COLO668 (cell line): ENCODE measurements around the gene ELK3.

Experiments
- DNase-seq: peaks from one replicate; lab custom pipeline; 2025; ENCODE audit not compliant: unreplicated experiment; lab: John Stamatoyannopoulos, UW

Gene ELK3

DNA sequence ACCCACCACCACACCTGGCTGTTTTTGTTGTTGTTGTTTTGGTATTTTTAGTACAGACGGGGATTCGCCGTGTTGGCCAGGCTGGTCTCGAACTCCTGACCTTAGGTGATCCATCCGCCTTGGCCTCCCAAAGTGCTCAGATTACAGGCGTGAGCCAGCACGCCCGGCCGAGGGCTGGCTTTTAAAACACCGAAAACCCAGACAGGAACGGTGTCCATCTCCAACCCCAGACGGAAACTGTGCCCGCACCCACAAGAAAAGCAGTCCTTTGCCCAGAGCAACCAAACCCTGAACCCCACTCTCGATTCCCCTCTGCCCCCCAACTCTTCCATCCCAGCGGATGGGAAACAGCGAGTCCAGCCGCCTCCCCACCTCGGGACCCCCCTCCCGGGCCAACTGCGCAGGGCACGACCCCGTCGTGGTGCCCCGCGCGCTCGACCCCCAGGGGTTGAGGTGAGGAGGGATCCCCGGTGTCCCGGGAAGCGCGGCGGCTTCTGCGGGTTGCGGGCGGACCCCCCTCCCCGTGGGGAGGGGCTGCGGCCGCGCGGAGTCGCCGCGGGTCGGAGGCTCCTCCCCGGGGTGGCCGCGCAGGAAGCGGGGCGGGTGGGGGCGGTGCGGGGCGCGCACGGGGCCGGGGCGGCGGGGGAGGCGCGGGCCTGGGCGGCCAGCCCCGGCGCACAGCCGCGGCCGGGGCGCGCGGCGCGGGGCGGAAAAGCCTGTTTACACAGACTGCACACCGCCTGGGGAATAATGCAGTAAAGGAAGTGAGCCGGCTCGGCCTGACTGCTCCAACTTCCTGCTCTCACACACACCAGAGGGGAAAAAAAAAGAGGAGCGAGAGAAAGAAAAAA lies at the start of gene ELK3:
TSS of gene ELK3 (plus strand) at position 651 of the 851 bp plus-strand sequence.
- peak; percentile 84 for DNase-seq

GRCh38 chr12:96146747-96147146 lies 47.4 kb upstream of the ELK3 start:
- DNase-seq, result no peak

- no peak for DNase-seq
Measured at GRCh38 chr12:96150442-96150841, 43.7 kb upstream of the ELK3 start.

DNA sequence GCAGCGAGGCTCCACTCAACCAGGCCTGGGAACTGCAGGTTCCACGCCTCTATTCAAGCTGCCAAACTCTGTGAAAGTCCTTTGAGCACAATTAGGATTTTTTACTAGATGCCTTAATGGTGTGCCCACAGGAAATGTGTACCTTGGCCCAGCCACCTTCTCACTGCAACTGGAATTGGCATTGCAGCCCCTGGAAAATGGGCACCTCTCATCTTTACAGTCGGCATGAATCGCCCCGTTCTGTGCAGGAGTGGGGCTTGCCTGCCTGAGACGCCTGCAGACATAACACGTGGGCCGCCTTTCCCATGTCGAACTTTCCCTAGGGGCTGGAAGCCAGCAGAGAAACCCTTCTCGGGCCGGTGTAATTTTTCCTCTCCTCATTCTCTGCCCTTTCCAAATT lies 42.0 kb upstream of the ELK3 start:
- no peak for DNase-seq

DNA sequence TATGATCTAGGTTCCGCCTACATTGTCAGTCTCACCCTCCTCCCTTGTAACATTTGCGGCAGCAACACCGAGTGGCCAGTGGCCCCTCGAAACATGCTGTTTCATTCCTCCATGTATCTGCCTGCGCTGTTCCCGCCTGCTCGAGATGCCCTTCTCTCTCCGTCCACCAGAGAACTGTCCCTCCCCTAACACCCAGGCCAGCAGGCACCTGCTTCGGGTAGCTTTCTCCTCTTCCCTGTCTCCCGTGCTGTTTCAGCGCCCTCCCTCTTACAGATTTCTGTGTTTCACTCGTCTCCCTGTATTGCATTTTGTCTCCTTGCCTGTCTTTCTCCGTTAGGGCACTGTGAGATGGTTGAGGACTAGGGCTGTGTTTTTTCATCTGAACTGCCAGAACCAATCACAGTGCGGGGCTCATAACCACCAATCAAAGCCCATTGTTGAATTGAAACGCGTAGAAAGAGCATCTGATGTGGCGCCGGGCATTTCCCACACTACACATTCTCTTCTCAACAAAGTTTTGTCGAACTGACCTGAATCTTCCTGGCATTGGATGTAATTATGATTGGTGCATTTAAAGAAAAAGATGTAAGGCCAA lies 40.9 kb upstream of the ELK3 start:
- no peak for DNase-seq

- DNase-seq, result no peak
Measured at GRCh38 chr12:96155181-96155580, 39.0 kb upstream of the ELK3 start.

DNA sequence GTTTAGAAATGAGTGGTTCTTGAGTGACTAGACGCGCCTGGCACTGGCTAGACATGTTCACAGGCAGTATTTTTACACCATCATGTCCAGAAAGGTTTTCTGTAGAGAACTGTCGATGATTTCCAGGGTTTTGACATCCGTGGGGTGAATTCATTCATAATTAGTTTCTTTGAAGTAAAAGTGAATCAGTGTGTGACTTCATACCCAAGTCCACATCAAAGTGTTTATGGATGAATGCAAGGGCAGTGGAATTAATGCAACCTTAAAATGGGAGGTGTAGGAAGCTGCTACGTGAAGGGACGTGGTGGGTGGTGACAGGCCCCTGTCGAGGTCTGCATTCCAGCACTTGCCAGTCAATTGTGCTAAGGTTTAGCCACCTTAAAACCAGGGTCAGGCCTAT lies 38.4 kb upstream of the ELK3 start:
- DNase-seq, result no peak

- no peak for DNase-seq
Measured at GRCh38 chr12:96156211-96156610, 38.0 kb upstream of the ELK3 start.

- DNase-seq, result no peak
Measured at GRCh38 chr12:96157427-96157826, 36.7 kb upstream of the ELK3 start.

DNA sequence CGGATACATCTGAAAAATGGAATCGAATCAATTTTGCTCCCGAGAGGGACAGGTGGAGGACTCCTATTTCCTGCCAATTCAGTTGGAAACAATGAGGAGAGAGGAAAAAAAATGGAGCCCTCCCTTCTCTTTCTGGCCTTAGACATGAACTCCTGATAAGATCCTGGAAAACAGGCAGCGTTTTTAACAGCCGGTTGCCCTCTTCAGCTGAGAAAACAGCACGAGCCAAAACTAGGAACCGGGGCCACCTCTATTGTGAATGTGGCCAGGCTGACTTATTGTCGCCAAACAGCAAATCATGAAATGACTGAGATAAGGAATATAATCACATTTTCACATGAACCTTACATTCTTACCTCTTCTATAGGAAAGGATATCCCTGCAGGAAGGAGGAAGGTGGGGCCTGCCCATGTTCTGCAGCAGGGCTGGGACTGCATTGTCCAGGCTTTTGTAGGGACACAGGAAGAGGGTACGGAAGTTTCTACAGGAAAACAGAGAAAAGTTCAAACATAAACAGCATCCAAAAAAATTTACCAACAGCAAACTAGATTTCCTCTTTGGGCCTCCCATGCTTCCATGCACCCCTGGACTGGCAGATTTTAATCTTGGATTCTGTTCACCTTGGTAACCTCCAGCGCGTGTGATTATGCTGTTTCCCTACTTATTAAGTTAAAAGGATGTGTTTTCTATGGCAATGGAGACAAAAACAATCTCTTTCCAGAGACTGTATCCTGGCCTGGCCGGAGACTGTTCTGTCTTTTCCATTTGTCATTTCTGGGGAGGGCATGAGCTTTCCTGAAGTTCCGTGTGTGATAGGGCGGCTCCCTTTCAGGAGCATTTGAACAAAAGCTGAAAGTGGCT lies 29.0 kb upstream of the ELK3 start:
- no peak for DNase-seq

DNA sequence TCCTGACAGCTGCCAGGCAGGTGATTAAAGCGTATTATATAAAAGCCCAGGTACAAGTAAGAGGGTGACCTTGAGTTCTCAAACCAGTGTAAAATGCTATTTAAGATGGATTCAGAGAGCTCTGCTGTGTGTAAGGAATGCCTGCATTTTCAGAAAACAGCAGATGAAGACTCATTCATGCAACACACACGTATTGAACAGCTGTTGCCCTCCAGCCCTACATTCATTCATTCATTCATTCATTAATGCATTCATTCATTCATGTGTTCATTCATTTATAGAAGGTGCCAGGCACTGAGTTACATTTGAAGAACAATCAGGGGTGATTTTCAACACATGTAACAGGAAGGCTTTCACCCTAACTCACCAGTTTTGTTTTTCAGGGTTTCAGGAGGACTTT lies 27.4 kb upstream of the ELK3 start:
- DNase-seq, result no peak

- no peak for DNase-seq
Measured at GRCh38 chr12:96167492-96167891, 26.7 kb upstream of the ELK3 start.

- no peak for DNase-seq
Measured at GRCh38 chr12:96170328-96170727, 23.8 kb upstream of the ELK3 start.

GRCh38 chr12:96170762-96171161 lies 23.4 kb upstream of the ELK3 start:
- no peak for DNase-seq

- no peak for DNase-seq
Measured at GRCh38 chr12:96171905-96172304, 22.3 kb upstream of the ELK3 start.

GRCh38 chr12:96172981-96173380 lies 21.2 kb upstream of the ELK3 start:
- no peak for DNase-seq

DNA sequence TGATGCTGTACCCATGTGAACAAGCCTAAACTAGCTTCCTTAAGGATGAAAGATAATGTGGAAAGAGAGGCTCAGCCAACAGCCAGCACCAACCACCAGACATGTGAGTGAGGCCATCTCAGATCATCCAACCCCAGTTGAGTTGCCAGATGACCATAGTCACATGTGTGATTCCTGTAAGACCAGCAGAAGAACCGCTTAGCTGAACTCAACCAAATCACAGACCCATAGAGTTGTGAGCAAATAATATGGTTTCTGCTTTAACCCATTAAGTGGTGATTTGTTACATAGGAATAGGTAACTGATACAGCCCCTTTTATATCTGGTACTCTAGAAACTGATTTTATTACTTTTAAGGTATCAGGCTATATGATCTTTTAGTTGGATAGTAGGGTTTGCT lies 17.6 kb upstream of the ELK3 start:
- no peak for DNase-seq

DNA sequence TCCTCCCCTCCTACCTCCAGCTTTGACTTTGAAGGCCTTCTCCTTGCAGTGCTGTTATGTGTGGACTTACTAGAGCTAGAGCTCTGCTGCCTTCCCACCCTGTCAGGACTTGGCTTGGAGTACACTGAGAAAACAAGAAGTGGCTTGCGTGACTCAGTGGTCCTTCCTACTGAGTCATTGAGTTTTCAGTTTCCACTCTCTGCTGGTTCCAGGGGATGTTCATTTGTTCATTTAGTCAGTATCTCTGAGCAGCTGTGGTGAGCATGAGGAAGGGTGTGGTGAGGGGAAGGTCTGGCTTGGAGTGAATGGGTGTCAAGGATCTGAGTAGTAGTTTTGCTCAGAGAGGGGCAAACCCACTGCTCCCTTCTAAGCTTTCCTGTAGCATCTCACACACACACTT lies 17.2 kb upstream of the ELK3 start:
- DNase-seq, result no peak

DNA sequence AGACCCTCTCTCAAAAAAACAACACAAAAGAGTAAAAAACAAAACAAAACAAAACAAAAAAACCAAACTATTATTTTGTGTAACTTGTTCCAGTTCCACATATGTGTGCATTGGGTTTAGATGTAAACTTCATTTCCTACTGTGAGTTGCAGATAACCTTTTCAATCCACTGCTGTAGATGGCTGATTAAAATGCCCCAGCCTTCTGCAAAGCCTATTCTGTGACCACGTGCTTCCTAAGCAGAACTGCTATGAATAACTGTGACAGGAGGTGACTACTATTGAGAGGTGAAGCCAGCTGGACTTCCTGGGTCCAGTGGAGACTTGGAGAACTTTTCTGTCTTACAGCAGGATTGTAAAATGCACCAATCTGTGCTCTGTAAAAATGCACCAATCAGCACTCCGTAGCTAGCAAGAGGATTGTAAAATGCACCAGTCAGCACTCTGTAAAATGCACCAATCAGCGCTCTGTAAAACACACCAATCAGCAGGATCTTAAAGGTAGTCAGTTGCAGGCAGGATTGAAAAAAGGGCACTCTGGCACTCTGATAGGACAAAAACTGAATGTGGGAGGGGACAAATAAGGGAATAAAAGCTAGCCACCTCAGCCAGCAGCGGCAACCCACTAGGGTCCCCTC lies 10.3 kb upstream of the ELK3 start:
- no peak for DNase-seq

DNA sequence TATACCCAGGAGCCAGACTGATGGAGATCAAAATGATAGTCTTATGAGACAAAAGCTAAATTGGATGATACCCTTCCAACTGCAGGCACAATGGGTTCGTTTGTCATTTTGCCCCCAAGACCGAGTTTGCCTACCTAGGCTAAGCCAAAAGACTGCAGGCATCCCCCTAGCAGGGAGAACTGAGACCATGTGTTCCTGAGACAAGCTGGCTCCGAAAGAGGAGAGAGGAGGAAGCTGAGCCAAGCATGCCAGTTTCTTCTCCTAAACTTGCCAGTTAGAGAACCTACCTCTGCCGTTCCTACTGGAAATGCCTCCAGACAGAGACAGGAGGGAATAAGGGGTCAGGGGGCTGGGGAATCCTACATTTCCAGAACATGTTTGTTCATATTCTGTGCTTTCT lies 8.3 kb upstream of the ELK3 start:
- no peak for DNase-seq

GRCh38 chr12:96186607-96187301 lies 7.4 kb upstream of the ELK3 start:
- DNase-seq, result no peak
